HCT116 (cell line): Measurements from ENCODE around the gene PRR5L. TPM values are rescaled to one million over a fixed set of nuclear protein-coding genes. Genes with fewer than 3 reads are reported as not detected.

ENCODE experiments used
- ATAC-seq: fragments of 200-7000 bp; cut with Tn5 transposase; 2 replicates; pipeline ENCODE4 v1.9.1; 2020; ENCODE audit warnings: mild to moderate bottlenecking, moderate library complexity
- BruUV-seq: library from RNA; stranded (reverse); fragments of 400-500 nt; replicated peaks from 2 replicates; lab custom pipeline; 2021; lab: Mats Ljungman, UMichigan
- CTCF ChIA-PET: fragments of 300-600 bp; sonication (Branson Sonifier 250); formaldehyde crosslinking; loops from one replicate; lab custom pipeline; 2021; ENCODE audit warnings: antibody characterized with exemption; lab: Charles Lee
- POLR2A ChIA-PET: fragments of 300-600, 350-600 bp; sonication (Branson Sonifier 250); formaldehyde crosslinking; loops from one replicate; lab custom pipeline; 2021; ENCODE audit warnings: antibody characterized with exemption; lab: Charles Lee
- RAD21 ChIA-PET, 2 experiments: fragments of 300-600 bp; sonication (Branson Sonifier 250); formaldehyde crosslinking; loops; one replicate each; lab custom pipeline; 2023; ENCODE audit warnings: low total read pairs in 2 of 2; ENCODE audit not compliant: uncharacterized antibody in 2 of 2, unreplicated experiment in 2 of 2, low non-redundant PET in 1 of 2; lab: Charles Lee
- DNase-seq: peaks from one replicate; pipeline ENCODE4 v3.0.0-alpha.2; 2010; ENCODE audit warnings: low read depth, low spot score
- H2AFZ ChIP-seq: fragments of 200-600 bp; shearing (Covaris generic), sonication (generic); 2 replicates; pipeline ENCODE4 v1.6.1; 2017; ENCODE audit warnings: low read depth, mixed run types, mixed read lengths, antibody characterized with exemption, low read length; ENCODE audit not compliant: poor library complexity, severe bottlenecking
- H3K27ac ChIP-seq: 2 replicates; pipeline ENCODE4 v1.5.1; 2012; ENCODE audit warnings: low read depth, low read length
- H3K27me3 ChIP-seq: fragments of 200-600 bp; sonication (generic); 2 replicates; pipeline ENCODE4 v1.6.1; 2016; ENCODE audit warnings: mixed run types, low read length, mixed read lengths; ENCODE audit not compliant: insufficient read depth
- H3K36me3 ChIP-seq, 2 experiments: fragments of 200-500 bp in 1 of 2; fragments of 200-600 bp in 1 of 2; sonication (Bioruptor generic) in 1 of 2; sonication (generic) in 1 of 2; 2 replicates each; pipeline versions ENCODE4 v1.5.1 to v1.6.1; 2014 to 2016; ENCODE audit warnings: low read length in 2 of 2, inconsistent platforms in 1 of 2, mixed read lengths in 1 of 2, mixed run types in 1 of 2; ENCODE audit not compliant: insufficient read depth in 2 of 2, control insufficient read depth in 1 of 2
- H3K4me1 ChIP-seq, 2 experiments: fragments of 200-600 bp in 1 of 2; sonication (generic) in 1 of 2; 2 replicates each; pipeline versions ENCODE4 v1.5.1 to v1.6.1; 2012 to 2017; ENCODE audit warnings: low read length in 2 of 2, inconsistent platforms in 1 of 2, mild to moderate bottlenecking in 1 of 2, mixed read lengths in 1 of 2, mixed run types in 1 of 2, moderate library complexity in 1 of 2; ENCODE audit not compliant: insufficient read depth in 2 of 2, control insufficient read depth in 1 of 2
- H3K4me2 ChIP-seq: fragments of 200-600 bp; sonication (generic); 2 replicates; pipeline ENCODE4 v1.6.1; 2017; ENCODE audit warnings: mixed run types, low read length, mixed read lengths
- H3K4me3 ChIP-seq, 2 experiments: fragments of 200-600 bp in 1 of 2; sonication (generic) in 1 of 2; replicated peaks in 1 of 2; 2 replicates each; pipeline ENCODE4 v1.5.1; 2011 to 2016; ENCODE audit warnings: low read length in 2 of 2, control low read depth in 1 of 2, low read depth in 1 of 2, mild to moderate bottlenecking in 1 of 2, mixed read lengths in 1 of 2, mixed run types in 1 of 2
- H3K79me2 ChIP-seq: fragments of 200-600 bp; sonication (generic); 2 replicates; pipeline ENCODE4 v1.6.1; 2017; ENCODE audit warnings: mild to moderate bottlenecking, mixed run types, low read length, moderate library complexity, mixed read lengths; ENCODE audit not compliant: insufficient read depth
- H3K9ac ChIP-seq: fragments of 200-600 bp; sonication (generic); 2 replicates; pipeline ENCODE4 v1.6.1; 2016; ENCODE audit warnings: low read length, mixed read lengths
- H3K9me2 ChIP-seq: fragments of 200-600 bp; sonication (generic), shearing (Covaris generic); 2 replicates; pipeline ENCODE4 v1.6.1; 2017; ENCODE audit warnings: mixed run types, mild to moderate bottlenecking, moderate library complexity; ENCODE audit not compliant: insufficient read depth
- H3K9me3 ChIP-seq, 2 experiments: fragments of 200-500 bp in 1 of 2; fragments of 200-600 bp in 1 of 2; sonication (Bioruptor generic) in 1 of 2; sonication (generic) in 1 of 2; 2 replicates each; pipeline ENCODE4 v1.6.1; 2014 to 2017; ENCODE audit warnings: low read length in 2 of 2, mixed read lengths in 2 of 2, inconsistent platforms in 1 of 2, low read depth in 1 of 2, mild to moderate bottlenecking in 1 of 2, mixed run types in 1 of 2, moderate library complexity in 1 of 2; ENCODE audit not compliant: control insufficient read depth in 1 of 2, insufficient read depth in 1 of 2
- H4K20me1 ChIP-seq: fragments of 200-600 bp; sonication (generic), shearing (Covaris generic); 2 replicates; pipeline ENCODE4 v1.6.1; 2017; ENCODE audit warnings: mixed run types, mild to moderate bottlenecking, moderate library complexity; ENCODE audit not compliant: insufficient read depth
- CEBPB ChIP-seq: IDR thresholded peaks from 2 replicates; pipeline ENCODE4 v1.6.1; 2012; ENCODE audit warnings: low read depth
- EGR1 ChIP-seq: IDR thresholded peaks from 2 replicates; pipeline ENCODE4 v1.6.1; 2012; ENCODE audit warnings: low read depth
- ELF1 ChIP-seq: IDR thresholded peaks from 2 replicates; pipeline ENCODE4 v1.6.1; 2012; ENCODE audit warnings: low read depth, borderline replicate concordance
- FOSL1 ChIP-seq: IDR thresholded peaks from 2 replicates; pipeline ENCODE4 v1.6.1; 2012; ENCODE audit warnings: low read depth
- SIN3A ChIP-seq: IDR thresholded peaks from 2 replicates; pipeline ENCODE4 v1.6.1; 2012; ENCODE audit warnings: low read depth
- SRF ChIP-seq: IDR thresholded peaks from 2 replicates; pipeline ENCODE4 v1.6.1; 2012; ENCODE audit warnings: low read depth
- YY1 ChIP-seq: IDR thresholded peaks from 2 replicates; pipeline ENCODE4 v1.6.1; 2011; ENCODE audit warnings: low read length, low read depth, moderate library complexity, mild to moderate bottlenecking; ENCODE audit not compliant: insufficient replicate concordance; ENCODE audit errors: extremely low read depth
- ZFX ChIP-seq: fragments of 450-650 bp; IDR thresholded peaks from 2 replicates; pipeline ENCODE4 v1.6.1; 2017
- intact Hi-C: fragments of 100-400 bp; cut with micrococcal nuclease; formaldehyde crosslinking; loops from 2 replicates; pipeline ENCODE4 v1.10.0; 2022
- total RNA-seq: library from RNA; stranded (reverse); gene quantifications from one replicate; pipeline ENCODE4 v1.2.1, GENCODE V29; 2021; ENCODE audit not compliant: unreplicated experiment
- TF ChIP-seq, protein P1 (sequence below): IDR thresholded peaks from 2 replicates; pipeline ENCODE4 v1.6.1; 2012
- TF ChIP-seq, protein P2 (sequence below): IDR thresholded peaks from 2 replicates; pipeline ENCODE4 v1.6.1; 2012
- TF ChIP-seq, protein P3 (sequence below): IDR thresholded peaks from 2 replicates; pipeline ENCODE4 v1.6.1; 2011; ENCODE audit warnings: mild to moderate bottlenecking, low read length, moderate library complexity; ENCODE audit not compliant: insufficient replicate concordance; ENCODE audit errors: extremely low read depth
- TF ChIP-seq, protein P4 (sequence below): IDR thresholded peaks from 2 replicates; pipeline ENCODE4 v1.6.1; 2012; ENCODE audit warnings: low read depth

Gene PRR5L
- total RNA-seq, 1 experiment from 2014 or later: 0.47 TPM

DNA sequence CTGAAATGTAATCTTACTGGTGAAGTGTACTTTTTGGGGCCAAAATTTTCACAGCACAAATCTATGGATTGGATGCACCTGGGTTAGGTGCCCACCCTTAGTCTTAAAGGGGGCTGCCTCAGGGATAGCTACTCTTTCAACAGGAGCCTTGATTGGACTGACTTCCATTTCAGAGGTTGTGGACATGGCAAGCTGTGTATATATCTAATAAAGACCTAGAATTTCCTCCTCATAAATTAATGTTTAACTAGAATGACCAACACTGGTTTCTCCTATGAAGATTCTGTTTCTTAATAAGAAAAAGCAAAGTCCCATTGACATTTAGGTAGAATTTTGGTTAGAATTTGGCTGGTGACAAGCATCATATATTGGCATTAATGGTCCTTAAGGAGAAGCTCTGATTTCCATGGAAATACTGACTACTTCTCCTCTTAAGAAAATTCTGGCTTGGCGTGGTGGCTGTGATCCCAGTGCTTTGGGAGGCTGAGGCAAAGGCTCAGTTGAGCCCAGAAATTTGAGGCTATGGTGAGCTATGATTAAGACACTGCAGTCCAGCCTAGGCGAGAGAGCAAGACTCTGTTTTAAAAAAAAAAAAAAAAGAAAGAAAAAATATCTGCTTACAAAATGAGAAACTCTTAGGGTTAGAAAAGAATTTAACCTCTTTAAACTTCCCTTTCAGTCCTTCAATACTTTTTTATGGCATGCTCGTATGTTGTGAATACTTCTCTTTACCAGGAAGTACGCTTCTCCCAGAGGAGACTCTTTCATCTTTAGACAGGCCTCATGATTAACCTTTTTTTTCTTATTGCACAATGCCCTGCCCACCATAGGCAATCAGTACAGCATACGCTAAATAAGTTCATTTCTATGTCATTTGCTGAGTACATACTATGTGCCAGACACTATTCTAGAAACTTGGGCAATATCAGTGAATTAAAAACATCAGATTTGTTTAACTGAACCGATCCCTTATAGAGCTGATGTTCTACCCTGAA is 77.2 kb downstream of the PRR5L start:
- no peak overlapping the region for H3K27ac ChIP-seq
- H3K27me3 ChIP-seq: peaks cover 13% of the 10 kb centered on the region; the same call in 1 of the 2 replicates
- H3K4me3 ChIP-seq: no peak overlapping the region
- no peak overlapping the region for H3K4me2 ChIP-seq
- H2AFZ ChIP-seq: no peak overlapping the region
- H3K9ac ChIP-seq: no peak overlapping the region
- H3K79me2 ChIP-seq: no peaks in the 10 kb centered on the region
- no peaks in the 10 kb centered on the region for H4K20me1 ChIP-seq
- ChIA-PET CTCF (no interaction called here), POLR2A (no interaction called here), RAD21 (no interaction called here)
- H3K36me3 ChIP-seq: no peaks in the 10 kb centered on the region
- DNase-seq (no peak), ATAC-seq (no peak)
- intact Hi-C loops: no loop called here
- no peaks in the 10 kb centered on the region for H3K4me1 ChIP-seq
- H3K9me3 ChIP-seq: no peaks in the 10 kb centered on the region
- no peaks in the 10 kb centered on the region for H3K9me2 ChIP-seq
- no TSS peak for BruUV-seq
- TF ChIP-seq SIN3A (no peak), ZFX (no peak), SRF (no peak), CEBPB (no peak)
- TF ChIP-seq, protein P1, sequence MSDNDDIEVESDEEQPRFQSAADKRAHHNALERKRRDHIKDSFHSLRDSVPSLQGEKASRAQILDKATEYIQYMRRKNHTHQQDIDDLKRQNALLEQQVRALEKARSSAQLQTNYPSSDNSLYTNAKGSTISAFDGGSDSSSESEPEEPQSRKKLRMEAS: no peak

DNA sequence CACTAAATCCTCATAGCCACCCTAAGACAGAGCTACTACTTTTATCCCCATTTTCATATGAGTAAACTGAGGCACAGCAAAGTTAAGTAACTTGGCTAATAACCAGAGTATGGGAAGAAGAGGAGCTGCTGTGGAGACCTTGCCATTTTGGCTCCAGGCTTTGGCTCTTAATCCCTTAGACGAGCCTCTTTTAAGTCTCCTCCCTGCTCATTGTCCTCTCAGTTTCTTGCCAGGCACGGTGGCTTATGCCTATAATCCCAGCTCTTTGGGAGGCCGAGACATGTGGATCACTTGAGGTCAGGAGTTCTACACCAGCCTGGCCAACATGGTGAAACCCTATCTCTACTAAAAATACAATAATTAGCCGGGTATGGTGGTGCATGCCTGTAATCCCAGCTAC is 78.6 kb downstream of the PRR5L start:
- DNase-seq: no peak
- Histone ChIP-seq H3K4me2 (no peak overlapping the region), H3K36me3 (no peaks in the 10 kb centered on the region), H3K9ac (no peak overlapping the region), H4K20me1 (no peaks in the 10 kb centered on the region), H3K27ac (no peak overlapping the region), H2AFZ (no peak overlapping the region), H3K4me1 (no peaks in the 10 kb centered on the region), H3K9me3 (no peaks in the 10 kb centered on the region), H3K27me3 (peaks cover 23% of the 10 kb centered on the region), H3K4me3 (no peak overlapping the region), H3K9me2 (no peaks in the 10 kb centered on the region), H3K79me2 (no peaks in the 10 kb centered on the region)
- CTCF ChIA-PET: interaction anchor here (1.0 kb wide), 1 partner anchor 118 kb away, joined by 3 read pairs; no protein-coding TSS in a partner anchor
- POLR2A ChIA-PET: no interaction called here
- intact Hi-C loops: no loop called here
- no TSS peak for BruUV-seq
- RAD21 ChIA-PET: no interaction called here
- ATAC-seq: no peak
- TF ChIP-seq, protein P2, sequence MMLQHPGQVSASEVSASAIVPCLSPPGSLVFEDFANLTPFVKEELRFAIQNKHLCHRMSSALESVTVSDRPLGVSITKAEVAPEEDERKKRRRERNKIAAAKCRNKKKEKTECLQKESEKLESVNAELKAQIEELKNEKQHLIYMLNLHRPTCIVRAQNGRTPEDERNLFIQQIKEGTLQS: no peak
- TF ChIP-seq SRF: no peak
- TF ChIP-seq, protein P3, sequence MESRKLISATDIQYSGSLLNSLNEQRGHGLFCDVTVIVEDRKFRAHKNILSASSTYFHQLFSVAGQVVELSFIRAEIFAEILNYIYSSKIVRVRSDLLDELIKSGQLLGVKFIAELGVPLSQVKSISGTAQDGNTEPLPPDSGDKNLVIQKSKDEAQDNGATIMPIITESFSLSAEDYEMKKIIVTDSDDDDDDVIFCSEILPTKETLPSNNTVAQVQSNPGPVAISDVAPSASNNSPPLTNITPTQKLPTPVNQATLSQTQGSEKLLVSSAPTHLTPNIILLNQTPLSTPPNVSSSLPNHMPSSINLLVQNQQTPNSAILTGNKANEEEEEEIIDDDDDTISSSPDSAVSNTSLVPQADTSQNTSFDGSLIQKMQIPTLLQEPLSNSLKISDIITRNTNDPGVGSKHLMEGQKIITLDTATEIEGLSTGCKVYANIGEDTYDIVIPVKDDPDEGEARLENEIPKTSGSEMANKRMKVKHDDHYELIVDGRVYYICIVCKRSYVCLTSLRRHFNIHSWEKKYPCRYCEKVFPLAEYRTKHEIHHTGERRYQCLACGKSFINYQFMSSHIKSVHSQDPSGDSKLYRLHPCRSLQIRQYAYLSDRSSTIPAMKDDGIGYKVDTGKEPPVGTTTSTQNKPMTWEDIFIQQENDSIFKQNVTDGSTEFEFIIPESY: no peak
- TF ChIP-seq ELF1: no peak
- no peak for TF ChIP-seq SIN3A
- TF ChIP-seq FOSL1: no peak
- TF ChIP-seq, protein P4, sequence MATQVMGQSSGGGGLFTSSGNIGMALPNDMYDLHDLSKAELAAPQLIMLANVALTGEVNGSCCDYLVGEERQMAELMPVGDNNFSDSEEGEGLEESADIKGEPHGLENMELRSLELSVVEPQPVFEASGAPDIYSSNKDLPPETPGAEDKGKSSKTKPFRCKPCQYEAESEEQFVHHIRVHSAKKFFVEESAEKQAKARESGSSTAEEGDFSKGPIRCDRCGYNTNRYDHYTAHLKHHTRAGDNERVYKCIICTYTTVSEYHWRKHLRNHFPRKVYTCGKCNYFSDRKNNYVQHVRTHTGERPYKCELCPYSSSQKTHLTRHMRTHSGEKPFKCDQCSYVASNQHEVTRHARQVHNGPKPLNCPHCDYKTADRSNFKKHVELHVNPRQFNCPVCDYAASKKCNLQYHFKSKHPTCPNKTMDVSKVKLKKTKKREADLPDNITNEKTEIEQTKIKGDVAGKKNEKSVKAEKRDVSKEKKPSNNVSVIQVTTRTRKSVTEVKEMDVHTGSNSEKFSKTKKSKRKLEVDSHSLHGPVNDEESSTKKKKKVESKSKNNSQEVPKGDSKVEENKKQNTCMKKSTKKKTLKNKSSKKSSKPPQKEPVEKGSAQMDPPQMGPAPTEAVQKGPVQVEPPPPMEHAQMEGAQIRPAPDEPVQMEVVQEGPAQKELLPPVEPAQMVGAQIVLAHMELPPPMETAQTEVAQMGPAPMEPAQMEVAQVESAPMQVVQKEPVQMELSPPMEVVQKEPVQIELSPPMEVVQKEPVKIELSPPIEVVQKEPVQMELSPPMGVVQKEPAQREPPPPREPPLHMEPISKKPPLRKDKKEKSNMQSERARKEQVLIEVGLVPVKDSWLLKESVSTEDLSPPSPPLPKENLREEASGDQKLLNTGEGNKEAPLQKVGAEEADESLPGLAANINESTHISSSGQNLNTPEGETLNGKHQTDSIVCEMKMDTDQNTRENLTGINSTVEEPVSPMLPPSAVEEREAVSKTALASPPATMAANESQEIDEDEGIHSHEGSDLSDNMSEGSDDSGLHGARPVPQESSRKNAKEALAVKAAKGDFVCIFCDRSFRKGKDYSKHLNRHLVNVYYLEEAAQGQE: no peak
- no peak for TF ChIP-seq YY1
- no peak for TF ChIP-seq EGR1
